Hematopoietic multipotent progenitor cell (in vitro differentiated cells): Measurements from ENCODE around the gene KCMF1. TPM values are rescaled to one million over a fixed set of nuclear protein-coding genes. Genes with fewer than 3 reads are reported as not detected.

Experiments
- DNase-seq, 3 donors: peaks; one replicate each; pipeline ENCODE4 v3.0.0-alpha.2; 2011 to 2015; ENCODE audit warnings: low read depth in 2 of 3, low spot score in 2 of 3
- total RNA-seq: library from RNA; depleted of rRNA; stranded (reverse); fragments of >200 nt; gene quantifications from one replicate; pipeline ENCODE4 v1.2.3, GENCODE V29; 2012

KCMF1 gene
- total RNA-seq, 1 donor: 20.2 TPM

DNA sequence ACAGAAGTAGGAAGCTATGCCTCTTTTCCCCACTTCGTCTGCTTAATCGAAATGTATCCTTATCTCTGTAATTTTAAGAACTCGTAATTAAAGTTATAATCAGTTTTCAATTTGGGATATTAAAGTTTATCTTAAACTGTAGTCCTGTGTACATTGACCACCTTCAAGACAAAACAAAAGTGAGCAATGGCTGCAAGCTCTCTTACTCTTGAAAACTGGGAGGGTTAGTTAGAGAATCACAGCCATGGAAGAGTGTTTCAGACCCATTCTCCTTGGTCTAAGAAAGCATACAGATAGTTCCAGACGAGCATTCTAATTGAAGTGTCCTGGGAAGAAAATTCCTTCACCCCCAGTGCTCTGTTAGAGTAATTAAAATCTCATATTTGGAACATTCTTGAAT is 2.0 kb downstream of the KCMF1 start:
- no peak for DNase-seq

DNA sequence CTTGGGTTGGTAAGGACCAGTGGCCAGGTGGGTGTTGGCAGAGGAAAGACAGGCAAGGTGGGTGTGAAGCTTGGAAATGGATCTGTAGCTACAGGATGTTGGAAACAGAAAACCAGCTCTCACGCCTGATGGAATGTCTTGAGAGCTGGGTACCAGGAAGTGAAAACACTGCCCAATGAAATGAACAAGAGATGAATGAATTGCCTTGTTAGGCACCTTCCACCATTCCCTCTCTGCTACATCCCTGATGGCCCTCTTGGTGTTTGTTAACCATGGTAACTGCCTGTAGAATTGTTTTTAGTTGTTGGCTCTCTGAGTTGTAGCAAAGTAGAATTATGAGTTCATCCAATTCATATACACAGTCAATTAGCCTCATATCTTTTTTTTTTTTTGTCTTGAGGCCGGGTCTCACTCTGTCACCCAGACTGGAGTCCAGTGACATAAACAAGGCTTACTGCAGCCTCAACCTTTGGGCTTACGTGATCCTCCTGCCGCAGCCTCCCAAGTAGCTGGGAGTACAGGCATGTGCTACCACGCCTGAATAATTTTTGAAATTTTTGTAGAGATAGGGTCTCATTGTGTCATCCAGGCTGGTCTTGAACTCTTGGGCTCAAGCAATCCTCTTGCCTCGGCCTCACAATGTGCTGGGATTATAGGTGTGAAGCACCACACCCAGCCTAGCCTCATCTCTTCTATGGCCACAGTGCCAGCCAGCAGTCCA is 9.5 kb downstream of the KCMF1 start:
- DNase-seq: no peak

DNA sequence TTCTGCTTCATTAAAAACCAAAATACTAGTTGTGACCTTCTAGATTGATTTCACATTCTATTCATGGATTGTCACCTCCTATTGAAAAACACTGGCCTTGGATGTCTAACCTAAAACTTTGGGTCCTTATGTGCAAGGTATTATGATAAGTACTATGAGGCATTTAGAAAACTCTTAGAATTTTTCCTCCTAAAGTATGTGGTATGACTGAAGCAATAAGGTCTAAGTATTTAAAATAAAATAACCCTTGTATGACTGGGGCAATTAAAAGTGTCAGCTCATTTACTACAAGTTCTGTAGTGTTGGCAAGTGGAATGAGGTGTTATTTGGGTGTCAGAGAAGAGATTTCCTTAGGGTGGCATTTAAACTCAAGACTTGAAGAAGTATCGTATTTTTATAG is 15.1 kb downstream of the KCMF1 start:
- DNase-seq: no peak

DNA sequence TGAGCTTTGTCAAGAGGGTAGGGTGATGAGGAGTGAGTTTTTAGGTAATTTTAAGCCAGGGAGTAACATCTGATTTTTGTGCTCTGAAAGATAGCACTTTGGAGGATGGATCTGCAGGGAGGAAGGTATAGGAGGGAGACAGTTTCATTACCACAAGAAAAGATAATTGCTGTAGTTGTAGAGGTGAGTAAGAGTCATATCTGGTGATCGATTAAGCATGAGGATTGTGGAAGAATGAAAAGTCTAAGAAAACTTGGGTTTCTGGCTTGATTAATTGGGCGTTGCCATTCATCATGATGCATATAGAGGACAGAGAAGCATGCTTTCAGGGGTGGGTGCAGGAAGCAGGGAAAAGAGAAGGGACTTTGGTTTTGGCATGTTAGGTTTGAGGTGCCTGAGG is 18.5 kb downstream of the KCMF1 start:
- DNase-seq: no peak

DNA sequence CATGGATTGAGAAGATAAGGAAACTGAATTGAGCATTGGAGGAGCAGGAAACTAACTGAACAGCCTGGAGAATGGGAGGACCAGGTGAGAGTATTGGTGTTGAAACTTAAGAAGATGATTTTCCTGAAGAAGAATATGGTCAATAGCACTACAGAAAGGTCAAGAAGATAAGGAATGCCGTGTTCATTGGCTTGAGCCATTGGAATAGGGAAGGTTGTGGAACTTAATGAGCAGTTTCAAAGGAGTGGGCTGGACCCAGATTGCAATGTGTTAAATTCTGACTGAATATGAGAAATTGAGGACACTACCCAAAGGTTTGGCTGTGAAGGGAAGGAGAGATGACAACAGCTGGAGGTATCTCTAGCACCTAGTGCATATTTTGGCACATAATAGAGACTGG is 19.0 kb downstream of the KCMF1 start:
- DNase-seq: no peak

DNA sequence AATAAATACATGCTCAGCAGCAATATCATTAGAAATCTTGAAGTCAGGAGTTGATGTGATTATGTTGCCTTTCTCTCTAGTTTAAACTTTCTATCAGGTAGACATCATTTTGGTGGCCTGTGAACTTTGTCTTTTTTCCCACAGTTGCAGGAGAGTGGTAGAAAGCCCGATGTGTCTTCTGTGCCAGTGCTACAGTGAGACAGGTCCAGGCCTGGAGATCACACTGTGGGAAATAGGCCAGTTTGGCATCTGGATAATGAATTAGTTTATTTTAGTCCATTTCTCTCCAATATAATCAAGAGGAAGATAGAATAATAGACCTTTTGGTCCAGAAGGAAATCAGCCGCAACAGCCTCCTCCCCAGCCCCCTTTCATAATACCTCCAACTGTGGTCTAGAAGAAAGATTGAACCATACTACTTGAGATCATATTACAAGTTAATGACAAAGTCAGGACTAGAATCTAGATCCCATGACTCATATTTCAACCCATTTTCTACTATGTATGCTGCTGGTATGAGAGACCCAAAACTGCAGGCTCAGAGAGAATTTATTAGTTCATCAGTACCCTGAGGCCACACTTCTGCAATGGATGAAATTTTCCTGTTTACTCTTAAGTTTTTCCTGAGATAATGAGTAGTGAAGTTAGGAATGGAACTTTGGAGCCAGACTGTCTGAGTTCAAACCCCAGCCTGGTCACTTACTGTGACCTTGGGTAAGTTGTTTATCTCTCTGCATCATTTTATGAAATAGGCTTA is 20.6 kb downstream of the KCMF1 start:
- DNase-seq: no peak

DNA sequence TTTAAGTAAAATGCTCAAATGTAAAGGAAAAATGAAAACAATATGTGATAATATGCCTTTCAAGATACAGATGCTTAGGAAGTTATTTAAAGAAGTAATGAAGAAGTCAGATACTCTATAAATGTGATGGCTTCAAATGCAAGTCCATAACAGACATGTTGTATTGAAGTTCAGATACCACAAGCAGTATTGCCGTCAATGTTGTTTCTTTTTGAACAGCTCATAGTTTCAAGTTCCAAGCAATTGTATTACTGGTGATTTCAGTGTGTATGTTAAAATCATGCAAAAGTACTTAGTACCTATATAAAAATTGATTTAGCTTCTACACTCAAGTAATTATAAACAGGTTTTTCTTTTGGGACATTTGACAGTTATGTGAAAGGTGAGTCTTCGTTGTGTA is 24.9 kb downstream of the KCMF1 start:
- no peak for DNase-seq

DNA sequence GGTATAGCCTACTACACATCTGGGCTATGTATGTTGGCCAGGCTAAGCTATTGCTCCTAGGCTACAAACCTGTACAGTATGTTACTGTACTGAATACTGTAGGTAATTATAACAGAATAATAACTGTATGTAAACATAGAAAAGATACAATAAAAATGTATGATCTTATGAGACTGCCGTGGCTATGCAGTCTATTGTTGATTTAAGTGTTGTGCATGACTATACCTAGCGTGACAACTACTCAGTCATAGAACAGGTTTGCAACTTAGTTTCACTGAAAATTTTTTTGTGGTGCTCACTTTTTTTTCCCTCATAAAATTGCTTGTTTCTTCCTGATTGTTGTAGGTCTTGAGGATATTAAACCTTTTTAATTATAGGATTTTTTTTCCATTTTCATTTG is 25.9 kb downstream of the KCMF1 start:
- DNase-seq: no peak

DNA sequence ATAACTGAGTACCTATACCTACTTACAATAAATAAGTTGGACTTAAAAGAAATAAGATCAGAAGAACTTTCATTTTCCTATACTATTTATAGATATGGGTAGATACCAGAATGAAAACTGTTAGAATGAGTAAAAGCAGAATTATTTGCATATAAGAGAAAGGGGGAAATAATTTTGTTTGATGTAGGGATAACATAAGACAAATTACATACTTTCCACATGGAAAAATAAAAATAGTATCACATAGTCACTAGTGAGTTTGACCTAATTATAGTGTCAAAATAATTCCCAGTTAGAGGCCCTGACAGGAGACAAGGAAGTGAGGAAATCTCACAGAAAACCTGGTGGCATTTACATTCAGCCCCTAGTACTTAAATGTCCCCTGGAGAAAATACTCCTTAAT is 28.6 kb downstream of the KCMF1 start:
- no peak for DNase-seq

DNA sequence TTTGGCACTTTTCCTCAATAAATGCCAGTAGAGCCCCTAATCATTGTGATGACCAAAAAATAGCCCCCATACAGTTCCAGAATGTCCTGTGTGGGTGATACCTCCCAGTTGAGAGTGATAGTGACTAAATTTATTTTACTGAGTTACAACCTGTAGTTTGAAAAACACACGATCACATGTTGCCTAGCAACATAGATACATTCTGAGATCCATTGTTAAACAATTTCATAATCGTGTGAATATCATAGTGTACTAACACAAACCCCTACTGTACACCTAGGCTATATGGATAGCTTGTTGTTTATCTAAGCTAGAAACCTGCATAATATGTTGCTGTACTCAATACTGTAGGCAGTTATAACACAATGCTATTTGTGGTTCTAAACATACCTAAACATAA is 30.6 kb downstream of the KCMF1 start:
- DNase-seq: no peak

DNA sequence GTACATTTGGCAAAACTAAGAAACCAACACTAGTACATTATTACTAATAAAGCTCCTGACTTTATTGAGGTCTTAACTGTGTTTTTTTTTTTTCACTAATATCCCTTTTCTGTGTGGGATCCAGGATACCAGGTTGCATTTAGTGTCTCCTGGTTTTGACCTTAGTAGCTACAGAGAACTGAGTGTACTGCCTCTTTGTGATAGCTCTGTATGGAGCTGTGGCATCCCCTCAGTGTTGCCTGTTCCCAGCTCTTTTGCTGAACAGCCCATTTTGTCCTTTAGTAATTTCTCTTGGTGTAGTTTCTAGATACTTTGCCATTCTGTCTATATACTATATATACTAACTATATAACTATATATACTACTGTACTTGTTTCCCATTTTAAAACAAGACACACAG is 31.6 kb downstream of the KCMF1 start:
- no peak for DNase-seq

DNA sequence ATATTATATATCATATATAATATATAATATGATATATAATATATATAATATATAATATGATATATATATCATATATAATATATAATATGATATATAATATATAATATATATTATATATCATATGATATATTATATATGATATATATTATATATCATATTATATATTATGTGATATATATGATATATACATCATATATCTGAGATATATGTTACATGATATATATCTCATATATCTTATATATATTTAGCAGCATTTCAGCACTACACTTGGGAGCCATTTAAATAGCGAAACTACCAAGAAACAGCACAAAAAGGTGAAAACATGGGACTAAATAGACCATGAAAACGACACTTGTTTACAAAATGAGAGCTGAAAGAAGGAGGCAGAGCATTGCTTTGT is 37.3 kb downstream of the KCMF1 start:
- DNase-seq: no peak

DNA sequence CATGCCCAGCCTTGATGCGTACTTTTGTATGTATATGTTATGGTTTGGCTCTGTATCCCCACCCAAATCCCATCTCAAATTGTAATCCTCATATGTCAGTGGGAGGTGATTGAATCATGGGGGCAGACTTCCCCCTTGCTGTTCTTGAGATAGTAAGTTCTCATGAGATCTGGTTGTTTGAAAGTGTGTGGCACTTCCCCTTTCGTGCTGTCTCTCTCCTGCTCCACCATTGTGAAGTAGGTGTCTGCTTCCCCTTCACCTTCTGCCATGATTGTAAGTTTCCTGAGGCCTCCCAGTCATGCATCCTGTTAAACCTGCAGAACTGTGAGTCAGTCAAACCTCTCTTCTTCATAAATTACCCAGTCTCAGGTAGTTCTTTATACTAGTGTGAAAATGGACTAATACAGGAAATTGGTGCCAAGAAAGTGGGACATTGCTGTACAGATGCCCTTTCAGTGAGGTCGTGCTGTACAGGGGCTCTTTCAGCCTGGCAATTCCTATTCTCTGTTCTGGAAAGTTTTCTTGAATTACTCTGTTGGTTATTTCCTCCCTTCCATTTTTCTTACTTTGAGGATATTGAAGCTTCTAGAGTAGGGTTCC is 38.2 kb downstream of the KCMF1 start:
- DNase-seq: peak in 1 of 3 donors; percentile 43

DNA sequence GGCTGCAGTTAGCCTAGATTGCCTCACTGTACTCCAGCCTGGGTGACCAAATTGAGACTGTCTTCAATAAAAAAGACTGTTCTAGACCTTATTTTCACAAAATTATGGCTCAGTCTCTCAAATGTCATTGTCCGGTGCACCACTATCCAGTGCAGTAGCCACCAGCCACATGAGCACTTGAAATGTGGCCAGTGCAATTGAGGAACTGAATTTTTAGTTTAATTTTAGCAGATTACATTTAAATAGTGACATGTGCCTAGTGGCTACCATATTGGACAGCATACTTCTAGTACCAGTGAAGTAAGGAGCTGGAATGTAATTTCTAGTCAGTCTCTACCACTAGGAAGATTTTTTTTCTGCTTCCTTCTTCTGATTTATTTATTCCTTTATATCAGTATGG is 39.4 kb downstream of the KCMF1 start:
- no peak for DNase-seq

DNA sequence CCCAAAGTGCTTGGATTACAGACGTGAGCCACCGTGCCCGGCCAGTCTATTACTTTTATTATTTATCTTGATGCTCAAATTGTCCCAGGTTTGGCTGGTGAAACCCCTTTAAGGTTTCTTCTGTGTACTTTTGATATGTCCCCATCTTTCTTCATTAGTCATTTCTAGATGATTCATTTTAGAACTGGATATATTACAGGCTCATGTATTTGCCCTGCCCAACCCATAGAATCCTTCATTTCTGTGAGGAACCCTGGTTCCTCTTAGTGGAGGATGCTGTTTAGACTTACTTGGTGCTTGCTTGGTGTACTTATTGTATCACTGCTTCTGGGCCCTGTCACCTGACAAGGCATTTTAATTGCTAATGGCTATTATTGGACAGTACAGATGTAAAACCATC is 40.1 kb downstream of the KCMF1 start:
- no peak for DNase-seq

DNA sequence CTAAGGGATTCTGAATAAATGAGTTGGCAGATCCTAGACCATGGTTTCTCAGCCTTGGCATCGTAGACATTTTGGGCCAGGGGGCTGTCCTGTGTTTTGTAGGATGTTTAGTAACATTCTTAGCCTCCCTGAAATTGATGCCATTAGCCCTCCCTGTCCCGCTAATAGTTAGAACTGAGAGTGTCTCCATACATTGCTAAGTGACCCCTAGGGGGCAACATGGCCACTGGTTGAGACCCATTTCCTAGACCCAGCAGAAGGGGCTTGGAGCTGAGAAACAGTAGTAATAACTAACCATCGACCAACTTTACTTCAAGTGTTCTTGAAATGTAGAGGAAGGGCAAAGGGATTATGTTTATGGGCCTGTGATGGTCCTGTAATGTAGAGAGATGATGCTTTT is 40.8 kb downstream of the KCMF1 start:
- DNase-seq: no peak

DNA sequence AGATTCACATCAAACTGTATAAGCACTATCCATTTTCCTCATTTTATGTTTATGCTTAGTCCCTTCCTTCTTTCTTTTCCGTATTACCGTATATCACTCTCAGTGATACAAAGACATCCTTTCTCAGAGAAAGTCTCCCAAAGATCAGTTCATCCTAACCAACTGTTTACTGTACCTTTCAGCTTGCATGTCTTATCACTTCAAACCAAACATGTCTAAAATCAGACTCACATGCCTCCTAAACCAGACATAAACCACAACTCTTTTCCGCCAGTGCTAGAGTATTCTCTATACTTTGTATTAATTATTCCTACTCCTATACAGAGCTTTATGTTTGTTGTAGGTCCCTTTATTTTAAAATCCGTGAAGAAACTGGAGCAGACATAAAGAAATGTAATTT is 41.5 kb downstream of the KCMF1 start:
- no peak for DNase-seq

DNA sequence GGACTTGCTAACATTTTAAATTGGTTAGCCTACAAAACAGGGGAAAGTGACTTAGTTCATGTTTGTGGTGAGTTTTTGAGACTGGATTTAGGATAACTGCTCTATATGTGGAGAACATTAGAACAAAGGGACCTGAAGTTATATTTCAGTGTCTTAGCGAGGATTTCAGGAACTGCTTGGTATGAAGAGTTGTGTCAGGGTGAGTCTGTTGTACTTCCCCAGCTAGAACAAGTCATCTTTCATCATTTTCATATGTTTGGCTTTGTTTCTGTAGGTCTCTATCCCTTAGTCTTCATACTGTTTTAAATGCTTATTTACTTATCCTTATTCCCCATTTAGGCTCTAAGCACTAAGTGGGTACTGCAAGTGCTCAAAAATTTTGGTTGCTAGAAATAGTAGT is 41.9 kb downstream of the KCMF1 start:
- DNase-seq: peak in 1 of 3 donors; percentile 19

DNA sequence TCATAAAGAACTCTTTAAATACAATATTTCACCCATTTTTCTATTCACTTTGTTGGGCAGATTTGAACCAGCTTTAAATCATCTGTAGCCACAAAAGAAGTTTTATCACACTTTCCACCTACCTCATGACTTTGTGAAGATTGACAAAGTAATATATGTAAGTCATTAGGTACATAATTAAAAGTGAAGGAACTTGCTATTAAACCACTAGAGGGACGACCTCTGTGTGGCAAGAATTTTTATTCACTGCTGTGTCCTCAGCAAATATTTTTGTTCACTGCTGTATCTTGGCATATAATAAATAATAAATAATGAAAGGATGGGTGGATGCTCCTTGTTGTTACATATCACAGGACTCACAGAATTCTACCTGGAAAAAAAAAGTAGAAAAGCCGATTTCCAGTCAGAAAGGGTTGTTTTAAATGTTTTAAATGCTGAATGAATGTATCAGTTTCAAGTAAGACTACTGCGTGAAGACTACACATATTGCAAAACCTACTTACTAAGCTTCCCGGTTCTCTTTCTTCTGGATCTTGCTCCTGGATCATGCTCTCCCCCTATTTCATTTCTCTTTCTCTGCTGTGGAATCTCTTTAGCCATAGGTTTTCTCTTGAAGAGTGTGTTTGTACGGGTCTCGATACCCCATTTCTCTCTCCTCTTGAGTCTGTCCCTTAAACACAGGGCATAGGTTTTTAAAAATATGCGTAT is 44.8 kb downstream of the KCMF1 start:
- DNase-seq: peak in 1 of 3 donors; percentile 46

DNA sequence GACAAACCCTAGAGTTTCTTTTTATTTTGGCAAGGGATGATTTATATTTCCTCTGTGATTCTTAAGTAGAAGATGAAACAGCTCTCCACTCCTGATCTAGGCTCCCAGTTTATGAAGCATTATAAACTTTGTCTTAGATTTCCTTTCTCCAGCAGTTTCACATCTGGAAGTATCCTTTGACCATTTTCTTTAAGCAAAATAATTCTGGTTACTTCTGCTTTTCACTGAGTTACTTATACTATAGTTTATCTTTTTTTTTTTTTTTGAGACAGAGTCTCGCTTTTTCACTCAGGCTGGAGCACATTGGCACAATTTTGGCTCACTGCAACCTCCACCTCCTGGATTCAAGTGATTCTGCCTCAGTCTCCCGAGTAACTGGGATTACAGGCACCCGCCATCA is 45.5 kb downstream of the KCMF1 start:
- DNase-seq: peak in 1 of 3 donors; percentile 34

DNA sequence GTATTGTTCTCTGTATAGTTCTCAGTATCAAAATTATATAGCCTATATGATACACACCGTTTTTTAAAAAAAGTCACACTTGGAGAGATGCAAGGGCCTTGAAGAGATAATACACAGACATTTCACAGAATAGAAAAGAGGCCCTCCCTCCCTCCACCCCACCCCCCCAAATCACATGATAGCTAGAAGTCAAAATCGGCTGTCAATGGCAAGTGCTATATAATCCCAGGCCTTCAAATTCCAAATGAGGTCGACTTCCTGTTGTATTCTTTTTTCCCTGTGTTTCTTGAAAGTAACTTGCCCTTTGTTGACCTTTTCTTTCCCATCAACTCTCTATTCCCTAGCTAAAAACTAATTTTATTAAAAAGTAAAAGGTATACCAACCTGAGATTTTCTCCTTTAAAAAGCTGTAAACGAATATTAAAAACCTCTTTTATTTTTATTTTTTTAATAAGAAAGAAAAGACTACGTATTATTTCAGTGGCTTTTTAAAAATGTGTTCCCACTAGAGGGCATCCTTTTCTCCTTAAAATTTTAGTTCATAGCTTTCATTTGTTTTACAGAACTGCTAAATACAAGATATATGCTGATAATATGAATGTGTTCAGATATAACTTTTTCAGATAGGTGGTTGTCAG is 46.6 kb downstream of the KCMF1 start:
- DNase-seq: peak in 1 of 3 donors; percentile 58
